Measurements from ENCODE around the gene ANKRD13D. TPM values are rescaled to one million over a fixed set of nuclear protein-coding genes. Genes with fewer than 3 reads are reported as not detected.

Gene ANKRD13D
- total RNA-seq, 1 donor, result 34.4 TPM

- Histone ChIP-seq H3K4me2 (ENCODE audit: insufficient read depth, low read length) (no peak overlapping the region), H3K36me3 (ENCODE audit: insufficient read depth, low read length) (peaks cover 96% of the 10 kb centered on the region), H3K27ac (ENCODE audit: low read depth, low read length) (no peak overlapping the region), H3K4me3 (ENCODE audit: insufficient read depth, low read length) (no peak overlapping the region), H4K20me1 (ENCODE audit: insufficient read depth, low read length) (peaks cover 72% of the 10 kb centered on the region), H3K9me3 (ENCODE audit: low read depth, low read length) (no peaks in the 10 kb centered on the region), H3K27me3 (ENCODE audit: insufficient read depth, low read length) (no peaks in the 10 kb centered on the region), H3K79me2 (ENCODE audit: insufficient read depth, low read length) (peaks cover 30% of the 10 kb centered on the region), H2AFZ (ENCODE audit: low read length) (no peak overlapping the region), H3K4me1 (ENCODE audit: insufficient read depth, low read length) (peaks cover 18% of the 10 kb centered on the region)
- DNase-seq (ENCODE audit: insufficient read length, low spot score, missing footprints), result no peak
- no peak for TF ChIP-seq CTCF (IDR thresholded peaks at IDR 0.05; ENCODE audit: extremely low read depth, low read depth, low read length)
These were observed 38.8 kb upstream of the ANKRD13D start for GRCh38 chr11:67250059-67251043.

- Histone ChIP-seq H3K79me2 (ENCODE audit: insufficient read depth, low read length) (peaks cover 26% of the 10 kb centered on the region), H3K36me3 (ENCODE audit: insufficient read depth, low read length) (peaks cover 97% of the 10 kb centered on the region), H3K4me2 (ENCODE audit: insufficient read depth, low read length) (no peak overlapping the region), H3K4me3 (ENCODE audit: insufficient read depth, low read length) (no peak overlapping the region), H2AFZ (ENCODE audit: low read length) (no peak overlapping the region), H3K27ac (ENCODE audit: low read depth, low read length) (no peak overlapping the region), H3K4me1 (ENCODE audit: insufficient read depth, low read length) (peaks cover 18% of the 10 kb centered on the region), H3K9me3 (ENCODE audit: low read depth, low read length) (no peaks in the 10 kb centered on the region), H3K27me3 (ENCODE audit: insufficient read depth, low read length) (no peaks in the 10 kb centered on the region), H4K20me1 (ENCODE audit: insufficient read depth, low read length) (peaks cover 73% of the 10 kb centered on the region)
- no peak for DNase-seq (ENCODE audit: insufficient read length, low spot score, missing footprints)
- no peak for TF ChIP-seq CTCF (IDR thresholded peaks at IDR 0.05; ENCODE audit: extremely low read depth, low read depth, low read length)
These were observed 37.3 kb upstream of the ANKRD13D start for GRCh38 chr11:67251841-67252240.

DNA sequence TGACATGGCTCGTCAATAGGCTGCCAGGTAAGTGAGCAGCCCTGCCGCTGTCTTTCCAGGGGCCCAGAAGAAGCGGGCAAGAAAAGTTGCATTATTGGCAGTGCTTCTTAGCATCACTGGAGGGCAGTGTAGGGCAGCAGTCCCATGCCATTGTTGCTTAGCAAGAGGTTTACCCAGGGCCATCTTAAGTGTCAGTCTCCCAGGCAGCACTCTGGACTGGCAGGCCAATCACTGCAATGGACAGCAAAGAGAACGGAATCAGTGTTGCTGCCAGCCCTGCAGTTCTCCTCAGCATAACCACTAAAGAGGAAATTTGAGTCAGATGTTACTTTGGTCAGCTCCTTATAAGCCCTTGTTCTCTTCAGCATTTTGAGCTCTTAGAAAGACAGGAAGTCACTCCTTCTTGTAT, 36.3 kb upstream of the ANKRD13D start:
- DNase-seq (ENCODE audit: insufficient read length, low spot score, missing footprints), result no peak
- no peak overlapping the region for H3K4me2 ChIP-seq (ENCODE audit: insufficient read depth, low read length)
- H3K27me3 ChIP-seq (ENCODE audit: insufficient read depth, low read length), result no peaks in the 10 kb centered on the region
- no peak overlapping the region for H3K4me3 ChIP-seq (ENCODE audit: insufficient read depth, low read length)
- peaks cover 26% of the 10 kb centered on the region for H3K79me2 ChIP-seq (ENCODE audit: insufficient read depth, low read length)
- peaks cover 68% of the 10 kb centered on the region for H4K20me1 ChIP-seq (ENCODE audit: insufficient read depth, low read length)
- peak; percentile 53 for TF ChIP-seq CTCF (IDR thresholded peaks at IDR 0.05; ENCODE audit: extremely low read depth, low read depth, low read length)
- peaks cover 94% of the 10 kb centered on the region for H3K36me3 ChIP-seq (ENCODE audit: insufficient read depth, low read length)
- no peaks in the 10 kb centered on the region for H3K9me3 ChIP-seq (ENCODE audit: low read depth, low read length)
- H3K27ac ChIP-seq (ENCODE audit: low read depth, low read length), result peak overlapping the region; percentile 36
- peaks cover 13% of the 10 kb centered on the region for H3K4me1 ChIP-seq (ENCODE audit: insufficient read depth, low read length)
- no peak overlapping the region for H2AFZ ChIP-seq (ENCODE audit: low read length)

GRCh38 chr11:67253872-67254624, 35.1 kb upstream of the ANKRD13D start:
- Histone ChIP-seq H3K4me1 (ENCODE audit: insufficient read depth, low read length) (peaks cover under 1% of the 10 kb centered on the region), H3K36me3 (ENCODE audit: insufficient read depth, low read length) (peaks cover 86% of the 10 kb centered on the region), H3K27me3 (ENCODE audit: insufficient read depth, low read length) (no peaks in the 10 kb centered on the region), H3K27ac (ENCODE audit: low read depth, low read length) (no peak overlapping the region), H3K9me3 (ENCODE audit: low read depth, low read length) (no peaks in the 10 kb centered on the region), H4K20me1 (ENCODE audit: insufficient read depth, low read length) (peaks cover 62% of the 10 kb centered on the region), H3K4me3 (ENCODE audit: insufficient read depth, low read length) (no peak overlapping the region), H3K79me2 (ENCODE audit: insufficient read depth, low read length) (peaks cover 21% of the 10 kb centered on the region), H2AFZ (ENCODE audit: low read length) (no peak overlapping the region), H3K4me2 (ENCODE audit: insufficient read depth, low read length) (no peak overlapping the region)
- TF ChIP-seq CTCF (IDR thresholded peaks at IDR 0.05; ENCODE audit: extremely low read depth, low read depth, low read length), result no peak
- DNase-seq (ENCODE audit: insufficient read length, low spot score, missing footprints), result peak; percentile 70

All from osteoblast (primary cell).